GM12878 (cell line): Measurements from ENCODE around the gene EHBP1L1. TPM values are rescaled to one million over a fixed set of nuclear protein-coding genes. Genes with fewer than 3 reads are reported as not detected.
A peak's percentile ranks its signal among the peaks of the same experiment; 100 is the strongest.

Experiments used
- BACH1 ChIP-seq: fragments of 450-650 bp; IDR thresholded peaks from 2 replicates; pipeline ENCODE4 v1.6.1; 2017; ENCODE audit warnings: mild to moderate bottlenecking, borderline replicate concordance
- CBFB ChIP-seq: IDR thresholded peaks from 2 replicates; pipeline ENCODE4 v1.6.1; 2016; ENCODE audit warnings: antibody characterized with exemption, low read depth
- CEBPB ChIP-seq, 2 experiments: fragments of 150-350 bp in 1 of 2; IDR thresholded peaks; 2 replicates each; pipeline ENCODE4 v1.6.1; 2012 to 2014; ENCODE audit warnings: low read depth in 2 of 2, low read length in 2 of 2, borderline replicate concordance in 1 of 2, inconsistent platforms in 1 of 2
- DPF2 ChIP-seq: fragments of 450-650 bp; IDR thresholded peaks from 2 replicates; pipeline ENCODE4 v1.6.1; 2017; ENCODE audit warnings: mild to moderate bottlenecking
- MEF2B ChIP-seq: fragments of 450-650 bp; IDR thresholded peaks from 2 replicates; pipeline ENCODE4 v1.6.1; 2018; ENCODE audit warnings: mild to moderate bottlenecking, moderate library complexity; ENCODE audit not compliant: partially characterized antibody, poor library complexity, severe bottlenecking
- PAX5 ChIP-seq: IDR thresholded peaks from 2 replicates; pipeline ENCODE4 v1.6.1; 2011; ENCODE audit warnings: low read depth, low read length, borderline replicate concordance
- PAX8 ChIP-seq: fragments of 450-650 bp; IDR thresholded peaks from 2 replicates; pipeline ENCODE4 v1.6.1; 2017; ENCODE audit warnings: mild to moderate bottlenecking, moderate library complexity
- POLR2AphosphoS5 ChIP-seq: IDR thresholded peaks from 2 replicates; pipeline ENCODE4 v1.6.1; 2011; ENCODE audit warnings: mild to moderate bottlenecking, low read length, inconsistent platforms
- PRDM15 ChIP-seq: fragments of 450-650 bp; formaldehyde crosslinking; IDR thresholded peaks from 2 replicates; pipeline ENCODE4 v1.4.0; 2020; ENCODE audit warnings: mild to moderate bottlenecking, moderate library complexity
- RELB ChIP-seq: fragments of 450-650 bp; IDR thresholded peaks from 2 replicates; pipeline ENCODE4 v1.6.1; 2017; ENCODE audit warnings: low read depth, mild to moderate bottlenecking, moderate library complexity
- REST ChIP-seq: IDR thresholded peaks from 2 replicates; pipeline ENCODE4 v1.6.1; 2012; ENCODE audit warnings: mild to moderate bottlenecking, low read depth, low read length
- SIN3A ChIP-seq: IDR thresholded peaks from 2 replicates; pipeline ENCODE4 v1.6.1; 2012; ENCODE audit warnings: low read depth, low read length, improper control_type of control experiment
- SKIL ChIP-seq: fragments of 450-650 bp; IDR thresholded peaks from 2 replicates; pipeline ENCODE4 v1.6.1; 2017; ENCODE audit warnings: mild to moderate bottlenecking, low read depth, inconsistent platforms; ENCODE audit not compliant: poor library complexity, severe bottlenecking
- SMC3 ChIP-seq: IDR thresholded peaks from 2 replicates; pipeline ENCODE4 v1.6.1; 2011; ENCODE audit warnings: low read length, improper control_type of control experiment, borderline replicate concordance
- TCF7 ChIP-seq: IDR thresholded peaks from 2 replicates; pipeline ENCODE4 v1.6.1; 2014; ENCODE audit warnings: antibody characterized with exemption, borderline replicate concordance
- ZNF274 ChIP-seq: IDR thresholded peaks from one replicate; pipeline ENCODE4 v1.8.0; 2011; ENCODE audit not compliant: insufficient read length, insufficient read depth
- polyA plus RNA-seq, 11 experiments: library from polyadenylated mRNA; depleted of rRNA in 4 of 11; unstranded in 6 of 11; stranded (reverse) in 5 of 11; fragments of >200 nt; fragmentation: Nextera tagmentation in 4 of 11; fragmentation: Illumina TruSeq in 1 of 11; extraction: Ambion mirVana in 4 of 11; extraction: Trizol in 1 of 11; gene quantifications; 1 replicate in 1 of 11; 2 replicates in 10 of 11; pipeline versions ENCODE4 v1.2.1 to v1.2.3, GENCODE V29; 2011 to 2016; ENCODE audit warnings: inconsistent platforms in 2 of 11, missing spikeins in 2 of 11, low read depth in 1 of 11
- total RNA-seq, 4 experiments: library from RNA; depleted of rRNA in 3 of 4; stranded (reverse); fragments of >200 nt in 3 of 4; fragmentation: Illumina TruSeq in 1 of 4; extraction: Trizol in 1 of 4; gene quantifications; 2 replicates each; pipeline versions ENCODE4 v1.2.1 to v1.2.3, GENCODE V29; 2013 to 2021

Gene EHBP1L1
- total and polyA plus RNA-seq, 10 of the 15 experiments (the other 5 are each of a cell fraction or from before 2014, with no cell fraction given) = 0.06 to 99.4 (median 32.7) TPM

GRCh38 chr11:65575568-65576231 lies at the start of gene EHBP1L1 (continued):
- 0 out of 2 replicates have a peak, but pooled peaks have one; percentile 27 for TF ChIP-seq POLR2AphosphoS5
- TF ChIP-seq BACH1 = no peak
- peak; percentile 21 for TF ChIP-seq MEF2B
- peak; percentile 84; the same call in 1 of the 2 replicates for TF ChIP-seq DPF2
- TF ChIP-seq CBFB = peak; percentile 77
- peak; percentile 57; the same call in 1 of the 2 replicates for TF ChIP-seq RELB
- TF ChIP-seq REST = no peak
- TF ChIP-seq SMC3 = no peak
- TF ChIP-seq PAX8 = no peak
- TF ChIP-seq TCF7 = no peak
- TF ChIP-seq CEBPB (IDR thresholded peaks at IDR 0.05; ENCODE audit: borderline replicate concordance in 1 of 2, low read depth in 2 of 2, low read length in 2 of 2) = no peak
- TF ChIP-seq SIN3A = peak; percentile 1; the same call in 1 of the 2 replicates
- peak; percentile 75 for TF ChIP-seq PAX5
- TF ChIP-seq SKIL = no peak
- no peak for TF ChIP-seq PRDM15
- TF ChIP-seq ZNF274 = no peak
